Measurements from ENCODE around the gene PLCH2. TPM values are rescaled to one million over a fixed set of nuclear protein-coding genes. Genes with fewer than 3 reads are reported as not detected.

Gene PLCH2
- total and polyA plus RNA-seq, 2 donors (not counting 3 experiments of a cell fraction or from before 2014, with no cell fraction given): 0.19 to 0.31 TPM

- intact Hi-C loops (cut with micrococcal nuclease): loop anchor here (2.0 kb wide), 2 partner anchors 40 to 94 kb away; partner anchors contain the start of gene PEX10
- BruUV-seq (replicated peaks): TSS peak; percentile 80
- H3K4me2 ChIP-seq (ENCODE audit: insufficient read depth, low read length): no peak overlapping the region
- no peak for TF ChIP-seq MYC (IDR thresholded peaks at IDR 0.05; ENCODE audit: low read depth, low read length)
- TF ChIP-seq POLR2A (IDR thresholded peaks at IDR 0.05; ENCODE audit: low read depth, low read length): no peak
- TF ChIP-seq EZH2 (IDR thresholded peaks at IDR 0.05; ENCODE audit: borderline replicate concordance, low read depth, low read length, severe bottlenecking): no peak
- TF ChIP-seq GATA2 (IDR thresholded peaks at IDR 0.05; ENCODE audit: insufficient read depth, insufficient read length, low read depth, low read length): no peak
- TF ChIP-seq JUN (IDR thresholded peaks at IDR 0.05; ENCODE audit: borderline replicate concordance, insufficient read depth, insufficient read length, low read depth): no peak
- no peak for TF ChIP-seq MAX (IDR thresholded peaks at IDR 0.05; ENCODE audit: insufficient read depth, insufficient read length)
- TF ChIP-seq CTCF (IDR thresholded peaks at IDR 0.05; ENCODE audit: extremely low read depth in 1 of 2, insufficient read depth in 1 of 2, low read depth in 1 of 2, low read length in 2 of 2): no peak
- no peak for TF ChIP-seq POLR2AphosphoS5 (IDR thresholded peaks at IDR 0.05; ENCODE audit: insufficient read depth, low read depth, low read length)
- no peak for TF ChIP-seq FOS (IDR thresholded peaks at IDR 0.05; ENCODE audit: borderline replicate concordance, insufficient read depth, low read length)
- DNase-seq (ENCODE audit: low read depth, low spot score) (no peak), FAIRE-seq (peak; percentile 12)
- H3K4me3 ChIP-seq (replicated peaks in 1 of 3; ENCODE audit: insufficient read depth in 1 of 3, low read depth in 1 of 3, low read length in 3 of 3): no peak overlapping the region
- H3K9me1 ChIP-seq (replicated peaks; ENCODE audit: control insufficient read depth, extremely low read depth, insufficient read depth, low read length): no peaks in the 10 kb centered on the region
- no peaks in the 10 kb centered on the region for H4K20me1 ChIP-seq (replicated peaks; ENCODE audit: control insufficient read depth, extremely low read depth, insufficient read depth, low read length)
- ChIA-PET POLR2A (no interaction called here), CTCF (interaction anchor here (0.6 to 0.8 kb wide), 2 partner anchors 36 to 96 kb away, joined by 3 read pairs; no protein-coding TSS in a partner anchor)
- H3K4me1 ChIP-seq (ENCODE audit: control insufficient read depth, extremely low read depth, insufficient read depth, low read length): peaks cover 27% of the 10 kb centered on the region
- H3K36me3 ChIP-seq (ENCODE audit: control insufficient read depth in 2 of 2, extremely low read depth in 1 of 2, insufficient read depth in 2 of 2, low read length in 2 of 2): no peaks in the 10 kb centered on the region
- no peaks in the 10 kb centered on the region for H3K79me2 ChIP-seq (ENCODE audit: control insufficient read depth, insufficient read depth, low read length)
- dilution Hi-C loops (cut with MboI; ENCODE audit: extremely low pct_ligation_motif_present, low sequenced_read_pairs): no loop called here
- no peaks in the 10 kb centered on the region for H3K27me3 ChIP-seq (ENCODE audit: control insufficient read depth in 2 of 2, insufficient read depth in 2 of 2, low read length in 2 of 2)
- no peaks in the 10 kb centered on the region for H3K9me3 ChIP-seq (replicated peaks; ENCODE audit: control insufficient read depth, insufficient read depth, low read length)
- peak overlapping the region; percentile 90 for H3K27ac ChIP-seq (ENCODE audit: insufficient read depth, low read depth, low read length)
- peak overlapping the region; percentile 32 for H2AFZ ChIP-seq (ENCODE audit: low read depth, low read length)
- peak overlapping the region; percentile 17 for H3K9ac ChIP-seq (replicated peaks; ENCODE audit: extremely low read depth, insufficient read depth, low read length)
These were observed 23.7 kb upstream of the PLCH2 start for GRCh38 chr1:2452201-2452931.

Data from endothelial cell of umbilical vein (primary cell).